Measurements from ENCODE around the gene NLN.
"Not testable (repeated sequence)": the region's sequence is repeated elsewhere in the genome, so short reads cannot be mapped to it uniquely, and the experiment has no call there.

The NLN gene

GRCh38 chr5:65835191-65835590, 113.2 kb downstream of the NLN start:
- H3K27ac ChIP-seq, result no peak overlapping the region
- no peak for TF ChIP-seq CTCF (conservative IDR thresholded peaks at IDR 0.05)

GRCh38 chr5:65837139-65837538, 115.1 kb downstream of the NLN start:
- H3K27ac ChIP-seq, result no peak overlapping the region
- TF ChIP-seq CTCF (conservative IDR thresholded peaks at IDR 0.05), result no peak

- H3K27ac ChIP-seq, result not testable (repeated sequence)
Observed at GRCh38 chr5:65839170-65839569, 117.2 kb downstream of the NLN start.

GRCh38 chr5:65840071-65840470, 118.1 kb downstream of the NLN start:
- peak overlapping the region; percentile 43 for H3K27ac ChIP-seq
- no peak for TF ChIP-seq CTCF (conservative IDR thresholded peaks at IDR 0.05)

GRCh38 chr5:65844763-65845162, 122.8 kb downstream of the NLN start:
- H3K27ac ChIP-seq, result not testable (repeated sequence)

GRCh38 chr5:65846101-65846500, 124.1 kb downstream of the NLN start:
- no peak for TF ChIP-seq CTCF (conservative IDR thresholded peaks at IDR 0.05)
- H3K27ac ChIP-seq, result no peak overlapping the region

- H3K27ac ChIP-seq, result not testable (repeated sequence)
Observed at GRCh38 chr5:65847019-65847418, 125.0 kb downstream of the NLN start.

GRCh38 chr5:65849918-65850317, 127.9 kb downstream of the NLN start:
- not testable (repeated sequence) for H3K27ac ChIP-seq

- no peak overlapping the region for H3K27ac ChIP-seq
- TF ChIP-seq CTCF (conservative IDR thresholded peaks at IDR 0.05), result no peak
Observed at GRCh38 chr5:65854925-65855324, 132.9 kb downstream of the NLN start.

GRCh38 chr5:65855766-65856315, 133.8 kb downstream of the NLN start:
- H3K27ac ChIP-seq, result no peak overlapping the region
- no peak for TF ChIP-seq CTCF (conservative IDR thresholded peaks at IDR 0.05)
